ENCODE measurements around the gene IL1R2. TPM values are rescaled to one million over a fixed set of nuclear protein-coding genes. Genes with fewer than 3 reads are reported as not detected.

The IL1R2 gene
- total RNA-seq, 1 experiment from 2014 or later = 10.1 TPM

GRCh38 chr2:101946372-101947039, 45.3 kb upstream of the IL1R2 start:
- no peaks in the 10 kb centered on the region for H3K36me3 Mint-ChIP-seq (ENCODE audit: insufficient read depth, unreplicated experiment)
- no peaks in the 10 kb centered on the region for H3K4me1 Mint-ChIP-seq (ENCODE audit: low read depth, unreplicated experiment)
- H3K27me3 Mint-ChIP-seq (ENCODE audit: insufficient read depth, unreplicated experiment) = no peaks in the 10 kb centered on the region
- intact Hi-C loops (cut with micrococcal nuclease; ENCODE audit: unreplicated experiment) = no loop called here
- H3K36me3 ChIP-seq (ENCODE audit: control insufficient read depth, insufficient read depth, low read length) = no peaks in the 10 kb centered on the region
- H3K27me3 ChIP-seq (replicated peaks; ENCODE audit: control insufficient read depth, insufficient read depth, low read length) = no peaks in the 10 kb centered on the region
- no peak overlapping the region for H3K27ac Mint-ChIP-seq (ENCODE audit: unreplicated experiment)
- ChIA-PET CTCF (no interaction called here), POLR2A (no interaction called here)
- no peak for DNase-seq
- no peak overlapping the region for H3K4me3 ChIP-seq (ENCODE audit: low read depth, low read length)
- TF ChIP-seq CTCF (IDR thresholded peaks at IDR 0.05; ENCODE audit: insufficient read depth in 1 of 2, low read depth in 1 of 2, low read length in 1 of 2, severe bottlenecking in 1 of 2, unreplicated experiment in 1 of 2) = no peak
- H3K9me3 Mint-ChIP-seq (ENCODE audit: unreplicated experiment) = peaks cover 20% of the 10 kb centered on the region
- H3K4me3 Mint-ChIP-seq (ENCODE audit: unreplicated experiment) = no peak overlapping the region
- H3K4me1 ChIP-seq = no peaks in the 10 kb centered on the region
- H3K9me3 ChIP-seq = peaks cover 6% of the 10 kb centered on the region; the same call in 1 of the 2 replicates
- no TSS peak for BruUV-seq (replicated peaks)

GRCh38 chr2:101947374-101947773, 44.4 kb upstream of the IL1R2 start:
- H3K4me1 ChIP-seq = no peaks in the 10 kb centered on the region
- H3K27me3 ChIP-seq (replicated peaks; ENCODE audit: control insufficient read depth, insufficient read depth, low read length) = no peaks in the 10 kb centered on the region
- intact Hi-C loops (cut with micrococcal nuclease; ENCODE audit: unreplicated experiment) = no loop called here
- Mint-ChIP-seq H3K9me3 (ENCODE audit: unreplicated experiment) (peaks cover 20% of the 10 kb centered on the region), H3K27me3 (ENCODE audit: insufficient read depth, unreplicated experiment) (no peaks in the 10 kb centered on the region), H3K4me3 (ENCODE audit: unreplicated experiment) (no peak overlapping the region), H3K4me1 (ENCODE audit: low read depth, unreplicated experiment) (no peaks in the 10 kb centered on the region), H3K36me3 (ENCODE audit: insufficient read depth, unreplicated experiment) (no peaks in the 10 kb centered on the region), H3K27ac (ENCODE audit: unreplicated experiment) (no peak overlapping the region)
- no peak overlapping the region for H3K4me3 ChIP-seq (ENCODE audit: low read depth, low read length)
- CTCF ChIA-PET = no interaction called here
- no peaks in the 10 kb centered on the region for H3K36me3 ChIP-seq (ENCODE audit: control insufficient read depth, insufficient read depth, low read length)
- peaks cover 6% of the 10 kb centered on the region; the same call in 1 of the 2 replicates for H3K9me3 ChIP-seq
- DNase-seq = no peak
- BruUV-seq (replicated peaks) = no TSS peak
- POLR2A ChIA-PET = no interaction called here
- no peak for TF ChIP-seq CTCF (IDR thresholded peaks at IDR 0.05; ENCODE audit: insufficient read depth in 1 of 2, low read depth in 1 of 2, low read length in 1 of 2, severe bottlenecking in 1 of 2, unreplicated experiment in 1 of 2)

GRCh38 chr2:101948625-101949155, 43.1 kb upstream of the IL1R2 start:
- Mint-ChIP-seq H3K4me3 (ENCODE audit: unreplicated experiment) (no peak overlapping the region), H3K36me3 (ENCODE audit: insufficient read depth, unreplicated experiment) (no peaks in the 10 kb centered on the region), H3K4me1 (ENCODE audit: low read depth, unreplicated experiment) (no peaks in the 10 kb centered on the region), H3K27ac (ENCODE audit: unreplicated experiment) (no peak overlapping the region), H3K9me3 (ENCODE audit: unreplicated experiment) (peaks cover 20% of the 10 kb centered on the region), H3K27me3 (ENCODE audit: insufficient read depth, unreplicated experiment) (no peaks in the 10 kb centered on the region)
- intact Hi-C loops (cut with micrococcal nuclease; ENCODE audit: unreplicated experiment) = no loop called here
- ChIA-PET POLR2A (no interaction called here), CTCF (no interaction called here)
- no peak for DNase-seq
- TF ChIP-seq CTCF (IDR thresholded peaks at IDR 0.05; ENCODE audit: insufficient read depth in 1 of 2, low read depth in 1 of 2, low read length in 1 of 2, severe bottlenecking in 1 of 2, unreplicated experiment in 1 of 2) = no peak
- Histone ChIP-seq H3K9me3 (peaks cover 6% of the 10 kb centered on the region; the same call in 1 of the 2 replicates), H3K36me3 (ENCODE audit: control insufficient read depth, insufficient read depth, low read length) (no peaks in the 10 kb centered on the region), H3K4me1 (no peaks in the 10 kb centered on the region), H3K4me3 (ENCODE audit: low read depth, low read length) (no peak overlapping the region), H3K27me3 (replicated peaks; ENCODE audit: control insufficient read depth, insufficient read depth, low read length) (no peaks in the 10 kb centered on the region)
- no TSS peak for BruUV-seq (replicated peaks)
